ENCODE results near the gene TMEM255B.

GRCh38 chr13:113861433-113862030 lies 102.5 kb downstream of the TMEM255B start:
- TF ChIP-seq CTCF (IDR thresholded peaks at IDR 0.05) = no peak
- TF ChIP-seq POLR2A (IDR thresholded peaks at IDR 0.05) = no peak
- TF ChIP-seq POLR2AphosphoS5 (IDR thresholded peaks at IDR 0.05) = no peak

Data from prostate gland (tissue), 2 donors.